Nephron progenitor cell (in vitro differentiated cells): ENCODE results near the gene FAM24B.

Source experiments
- DNase-seq: peaks from one replicate; pipeline ENCODE4 v3.0.0; 2021
- H3K27ac Mint-ChIP-seq: 2 replicates; pipeline ENCODE4 v1.8.0; 2021; ENCODE audit warnings: mild to moderate bottlenecking, moderate library complexity, mixed read lengths
- H3K27me3 Mint-ChIP-seq: 2 replicates; pipeline ENCODE4 v1.8.0; 2021; ENCODE audit warnings: mild to moderate bottlenecking, low read depth, mixed read lengths; ENCODE audit not compliant: poor library complexity
- H3K36me3 Mint-ChIP-seq: 2 replicates; pipeline ENCODE4 v1.8.0; 2021; ENCODE audit warnings: low read depth, mixed read lengths
- H3K4me1 Mint-ChIP-seq: 2 replicates; pipeline ENCODE4 v1.8.0; 2021; ENCODE audit warnings: mixed read lengths
- H3K4me3 Mint-ChIP-seq: 2 replicates; pipeline ENCODE4 v1.8.0; 2021; ENCODE audit warnings: mild to moderate bottlenecking, moderate library complexity, mixed read lengths
- H3K9me3 Mint-ChIP-seq: 2 replicates; pipeline ENCODE4 v1.8.0; 2021; ENCODE audit warnings: mild to moderate bottlenecking, moderate library complexity, mixed read lengths
- CTCF ChIP-seq: fragments of 200-600 bp; sonication (generic); IDR thresholded peaks from 2 replicates; pipeline ENCODE4 v1.5.0; 2021; ENCODE audit warnings: antibody characterized with exemption

FAM24B gene

GRCh38 chr10:122856902-122857301 is 22.5 kb downstream of the FAM24B start:
- no peak for TF ChIP-seq CTCF
- H3K9me3 Mint-ChIP-seq: no peaks in the 10 kb centered on the region
- H3K27me3 Mint-ChIP-seq: peaks cover 5% of the 10 kb centered on the region
- no peak overlapping the region for H3K4me3 Mint-ChIP-seq
- no peak for DNase-seq
- no peaks in the 10 kb centered on the region for H3K4me1 Mint-ChIP-seq
- H3K27ac Mint-ChIP-seq: no peak overlapping the region
- no peaks in the 10 kb centered on the region for H3K36me3 Mint-ChIP-seq

DNA sequence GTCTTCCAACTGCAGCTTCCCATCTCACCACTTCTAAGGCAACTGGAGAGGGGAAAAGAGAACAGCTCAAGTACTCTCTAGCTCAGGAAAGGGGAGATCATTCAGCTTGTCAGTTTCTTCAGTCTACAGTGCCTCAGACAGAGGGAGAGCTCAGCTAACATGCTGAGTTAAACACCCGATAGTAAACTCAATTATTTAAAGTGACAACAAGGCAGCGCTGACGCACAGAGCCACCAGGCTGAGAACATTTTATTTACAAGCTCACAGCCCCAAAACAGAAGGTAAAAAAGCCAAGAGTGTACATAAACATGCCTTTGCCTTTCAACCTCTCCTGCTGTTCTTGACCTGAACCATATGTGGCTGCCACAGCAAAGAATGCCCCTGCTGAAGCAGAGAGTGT is 23.6 kb downstream of the FAM24B start:
- peaks cover 8% of the 10 kb centered on the region for H3K27me3 Mint-ChIP-seq
- H3K36me3 Mint-ChIP-seq: no peaks in the 10 kb centered on the region
- no peak overlapping the region for H3K4me3 Mint-ChIP-seq
- no peak overlapping the region for H3K27ac Mint-ChIP-seq
- TF ChIP-seq CTCF: no peak
- no peaks in the 10 kb centered on the region for H3K4me1 Mint-ChIP-seq
- DNase-seq: no peak
- H3K9me3 Mint-ChIP-seq: no peaks in the 10 kb centered on the region

DNA sequence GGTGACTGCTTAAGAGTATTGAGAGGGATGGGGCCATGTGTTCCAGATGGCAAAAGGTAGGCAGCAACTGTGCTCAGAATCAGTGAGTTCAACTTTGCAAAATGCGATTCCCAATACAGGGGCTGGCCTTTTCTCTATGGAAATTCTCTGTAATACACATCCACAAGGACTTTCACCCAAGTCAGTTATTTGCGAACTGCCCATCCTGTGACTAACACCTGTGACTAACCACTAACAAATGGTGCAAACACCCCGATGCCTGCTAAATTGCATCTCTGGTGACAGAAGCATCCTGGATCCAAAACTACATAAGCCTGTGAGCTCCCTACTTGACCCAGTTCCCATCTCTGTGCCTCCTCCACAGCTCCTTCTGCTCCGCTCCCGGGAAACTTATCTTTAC is 24.7 kb downstream of the FAM24B start:
- no peak for DNase-seq
- no peak overlapping the region for H3K27ac Mint-ChIP-seq
- peaks cover 8% of the 10 kb centered on the region for H3K27me3 Mint-ChIP-seq
- no peak for TF ChIP-seq CTCF
- H3K4me1 Mint-ChIP-seq: no peaks in the 10 kb centered on the region
- no peaks in the 10 kb centered on the region for H3K9me3 Mint-ChIP-seq
- no peaks in the 10 kb centered on the region for H3K36me3 Mint-ChIP-seq
- H3K4me3 Mint-ChIP-seq: no peak overlapping the region

GRCh38 chr10:122853665-122854313 is 25.6 kb downstream of the FAM24B start:
- no peak for DNase-seq
- Mint-ChIP-seq H3K4me1 (no peaks in the 10 kb centered on the region), H3K36me3 (no peaks in the 10 kb centered on the region), H3K27me3 (peaks cover 8% of the 10 kb centered on the region), H3K27ac (no peak overlapping the region), H3K4me3 (no peak overlapping the region), H3K9me3 (no peaks in the 10 kb centered on the region)
- no peak for TF ChIP-seq CTCF

- no peaks in the 10 kb centered on the region for H3K9me3 Mint-ChIP-seq
- no peak overlapping the region for H3K4me3 Mint-ChIP-seq
- H3K27me3 Mint-ChIP-seq: peaks cover 8% of the 10 kb centered on the region
- peaks cover 7% of the 10 kb centered on the region for H3K4me1 Mint-ChIP-seq
- no peaks in the 10 kb centered on the region for H3K36me3 Mint-ChIP-seq
- no peak for DNase-seq
- TF ChIP-seq CTCF: no peak
- no peak overlapping the region for H3K27ac Mint-ChIP-seq
Measured at GRCh38 chr10:122852261-122852660, 27.1 kb downstream of the FAM24B start.
